Stimulated activated CD4-positive, alpha-beta T cell treated with anti-CD3 and anti-CD28 coated beads, Interleukin-12 subunit alpha, Interleukin-12 subunit beta, amount 100 ng/mL, for 48 hours (primary cell): Measurements from ENCODE around the gene FEM1A.
"Not testable (repeated sequence)": the region's sequence is repeated elsewhere in the genome, so short reads cannot be mapped to it uniquely, and the experiment has no call there.

Experiments used
- DNase-seq, 3 donors: peaks; one replicate each; pipeline ENCODE4 v3.0.0-alpha.2; 2020; ENCODE audit warnings: low read depth in 2 of 3, low spot score in 1 of 3

Gene FEM1A

GRCh38 chr19:4774136-4774535, 17.4 kb upstream of the FEM1A start:
- no peak for DNase-seq

DNA sequence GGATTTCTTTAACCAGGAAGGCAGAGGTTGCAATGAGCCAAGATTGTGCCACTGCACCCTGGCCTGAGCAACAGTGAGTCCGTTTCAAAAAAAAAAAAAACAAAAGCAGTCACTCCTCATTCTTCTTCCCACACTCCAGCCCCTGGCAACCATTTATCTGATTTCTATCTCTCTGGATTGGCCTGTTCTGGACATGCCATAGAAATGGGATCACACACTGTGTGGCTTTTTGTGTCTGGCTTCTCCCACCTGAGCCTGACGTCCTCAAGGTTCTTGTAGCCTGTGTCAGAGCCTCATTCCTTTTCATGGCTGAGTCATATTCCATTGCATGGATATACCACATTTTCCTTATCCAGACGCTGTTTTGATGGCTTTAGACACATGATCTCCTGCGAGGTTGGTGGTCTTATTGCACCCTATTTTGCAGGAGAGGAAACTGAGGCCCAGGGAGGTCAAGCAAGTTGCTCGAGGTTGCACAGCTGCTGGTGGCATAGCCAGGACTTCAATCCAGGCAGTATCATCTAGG, 15.8 kb upstream of the FEM1A start:
- no peak for DNase-seq

- DNase-seq, result no peak
These were observed 14.9 kb upstream of the FEM1A start for GRCh38 chr19:4776436-4777211.

DNA sequence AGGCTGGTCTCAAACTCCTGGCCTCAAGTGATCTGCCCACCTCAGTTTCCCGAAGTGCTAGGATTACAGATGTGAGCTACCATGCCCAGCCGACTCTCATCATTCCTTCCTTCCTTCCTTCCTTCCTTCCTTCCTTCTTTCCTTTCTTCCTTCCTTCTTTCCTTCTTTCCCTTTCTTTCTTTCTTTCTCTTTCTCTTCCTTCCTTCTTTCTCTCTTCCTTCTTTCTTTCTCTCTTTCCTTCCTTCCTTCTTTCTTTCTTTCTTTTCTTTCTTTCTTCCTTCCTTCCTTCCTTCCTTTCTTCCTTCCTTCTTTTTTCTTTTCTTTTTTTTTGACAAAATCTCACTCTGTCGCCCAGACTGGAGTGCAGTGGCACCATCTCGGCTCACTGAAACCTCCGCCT, 13.4 kb upstream of the FEM1A start:
- not testable (repeated sequence) for DNase-seq

- no peak for DNase-seq
These were observed 10.7 kb upstream of the FEM1A start for GRCh38 chr19:4780860-4781259.

GRCh38 chr19:4781801-4782200, 9.7 kb upstream of the FEM1A start:
- no peak for DNase-seq

- not testable (repeated sequence) for DNase-seq
These were observed 5.0 kb upstream of the FEM1A start for GRCh38 chr19:4786412-4787016.

GRCh38 chr19:4792019-4792865, 708 bp downstream of the FEM1A start:
- DNase-seq, result not testable (repeated sequence)

DNA sequence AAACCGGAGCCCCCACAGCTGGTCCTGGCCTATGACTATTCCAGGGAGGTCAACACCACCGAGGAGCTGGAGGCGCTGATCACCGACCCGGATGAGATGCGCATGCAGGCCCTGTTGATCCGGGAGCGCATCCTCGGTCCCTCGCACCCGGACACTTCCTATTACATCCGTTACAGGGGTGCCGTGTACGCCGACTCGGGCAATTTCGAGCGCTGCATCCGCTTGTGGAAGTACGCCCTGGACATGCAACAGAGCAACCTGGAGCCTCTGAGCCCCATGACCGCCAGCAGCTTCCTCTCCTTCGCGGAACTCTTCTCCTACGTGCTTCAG, 1.3 kb downstream of the FEM1A start:
- not testable (repeated sequence) for DNase-seq

DNA sequence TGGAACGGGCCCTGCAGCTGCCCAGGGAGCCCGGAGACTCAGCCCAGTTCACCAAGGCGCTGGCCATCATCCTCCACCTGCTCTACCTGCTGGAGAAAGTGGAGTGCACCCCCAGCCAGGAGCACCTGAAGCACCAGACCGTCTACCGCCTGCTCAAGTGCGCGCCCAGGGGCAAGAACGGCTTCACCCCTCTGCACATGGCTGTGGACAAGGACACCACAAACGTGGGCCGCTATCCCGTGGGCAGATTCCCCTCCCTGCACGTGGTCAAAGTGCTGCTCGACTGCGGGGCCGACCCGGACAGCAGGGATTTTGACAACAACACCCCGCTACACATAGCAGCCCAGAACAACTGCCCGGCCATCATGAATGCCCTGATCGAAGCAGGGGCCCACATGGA, 1.7 kb downstream of the FEM1A start:
- not testable (repeated sequence) for DNase-seq

DNA sequence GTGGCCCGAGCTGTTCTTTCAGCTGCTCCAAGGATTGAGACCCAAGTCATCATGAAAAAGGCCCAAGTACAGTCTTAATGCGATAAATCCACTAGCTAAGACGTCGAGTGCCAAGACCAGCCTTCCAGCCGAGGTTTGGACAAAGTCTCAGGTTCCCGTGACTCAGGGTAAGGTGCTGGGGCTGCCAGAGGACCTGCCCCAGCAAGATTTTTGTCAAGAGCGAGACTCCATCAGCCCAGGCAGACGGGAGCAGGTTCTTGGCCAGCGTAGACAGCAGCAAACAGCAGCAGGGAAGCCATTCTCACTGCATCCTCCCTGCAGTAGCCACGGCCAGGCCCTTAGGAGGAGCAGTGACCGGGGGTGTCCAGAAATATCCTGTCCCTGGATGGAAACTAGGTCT, 3.4 kb downstream of the FEM1A start:
- DNase-seq, result no peak

DNA sequence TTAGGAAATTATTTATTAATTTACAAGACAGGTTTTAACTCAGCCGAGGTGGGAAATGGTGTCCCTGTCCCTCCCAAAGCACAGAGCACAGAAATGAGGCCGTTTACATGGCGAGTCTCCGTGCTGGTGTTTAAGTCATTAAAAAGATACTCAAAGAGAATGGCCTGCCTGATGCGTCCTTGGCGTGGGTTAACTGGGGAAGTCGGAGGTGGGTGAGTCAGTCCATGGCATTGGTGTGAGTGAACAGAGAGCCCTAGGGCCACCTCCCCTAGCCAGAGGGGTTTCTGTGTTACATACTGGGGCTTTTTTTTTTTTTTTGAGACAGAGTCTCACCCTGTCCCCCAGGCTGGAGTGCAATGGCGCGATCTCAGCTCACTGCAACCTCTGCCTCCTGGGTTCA, 3.9 kb downstream of the FEM1A start:
- DNase-seq, result no peak

DNA sequence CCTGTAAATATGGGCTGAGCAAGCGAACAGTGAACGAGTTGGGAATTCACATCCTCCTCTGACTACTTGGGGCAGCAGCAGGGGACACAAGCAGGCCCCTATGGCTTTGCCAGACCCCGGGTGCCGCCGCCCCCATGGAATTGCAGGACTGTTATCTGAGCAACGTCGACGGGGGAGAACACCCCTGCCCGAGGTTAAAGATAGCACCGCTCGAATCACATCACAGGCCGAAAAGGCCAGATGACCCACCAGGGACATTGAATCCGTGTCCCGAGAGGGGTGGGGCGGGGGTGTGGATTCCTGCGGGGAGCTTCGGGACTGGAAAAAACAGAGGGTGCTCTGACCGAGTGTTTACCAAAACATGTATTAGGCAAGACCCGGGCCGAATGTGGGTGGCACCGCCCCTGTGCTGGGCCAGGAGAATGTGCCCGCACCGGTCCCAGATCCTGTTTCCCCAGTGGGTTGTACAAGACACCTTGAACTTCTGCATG, 9.1 kb downstream of the FEM1A start:
- DNase-seq, result no peak

DNA sequence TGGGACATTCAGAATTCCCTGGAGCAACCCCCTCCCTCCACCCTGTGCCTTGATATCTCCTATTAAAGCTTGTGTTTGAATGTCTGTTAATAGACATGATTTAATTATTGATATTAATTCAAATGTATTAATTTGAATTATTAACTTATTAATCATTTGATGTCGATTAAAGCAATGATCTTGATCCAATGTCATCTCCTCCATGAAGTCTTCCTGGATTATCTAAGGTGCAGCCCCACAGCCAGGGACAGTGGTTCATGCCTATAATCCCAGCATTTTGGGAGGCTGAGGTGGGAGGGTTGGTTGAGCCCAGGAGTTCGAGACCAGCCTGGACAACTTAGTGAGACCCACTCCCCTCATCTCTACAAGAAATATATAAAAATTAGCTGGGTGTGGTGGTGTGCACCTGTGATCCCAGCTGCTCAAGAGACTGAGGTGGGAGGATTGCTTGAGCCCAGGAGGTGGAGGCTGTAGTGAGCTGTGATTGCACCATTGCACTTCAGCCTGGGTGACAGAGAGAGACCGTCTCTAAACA, 9.6 kb downstream of the FEM1A start:
- no peak for DNase-seq

GRCh38 chr19:4802711-4803110, 11.2 kb downstream of the FEM1A start:
- no peak for DNase-seq

DNA sequence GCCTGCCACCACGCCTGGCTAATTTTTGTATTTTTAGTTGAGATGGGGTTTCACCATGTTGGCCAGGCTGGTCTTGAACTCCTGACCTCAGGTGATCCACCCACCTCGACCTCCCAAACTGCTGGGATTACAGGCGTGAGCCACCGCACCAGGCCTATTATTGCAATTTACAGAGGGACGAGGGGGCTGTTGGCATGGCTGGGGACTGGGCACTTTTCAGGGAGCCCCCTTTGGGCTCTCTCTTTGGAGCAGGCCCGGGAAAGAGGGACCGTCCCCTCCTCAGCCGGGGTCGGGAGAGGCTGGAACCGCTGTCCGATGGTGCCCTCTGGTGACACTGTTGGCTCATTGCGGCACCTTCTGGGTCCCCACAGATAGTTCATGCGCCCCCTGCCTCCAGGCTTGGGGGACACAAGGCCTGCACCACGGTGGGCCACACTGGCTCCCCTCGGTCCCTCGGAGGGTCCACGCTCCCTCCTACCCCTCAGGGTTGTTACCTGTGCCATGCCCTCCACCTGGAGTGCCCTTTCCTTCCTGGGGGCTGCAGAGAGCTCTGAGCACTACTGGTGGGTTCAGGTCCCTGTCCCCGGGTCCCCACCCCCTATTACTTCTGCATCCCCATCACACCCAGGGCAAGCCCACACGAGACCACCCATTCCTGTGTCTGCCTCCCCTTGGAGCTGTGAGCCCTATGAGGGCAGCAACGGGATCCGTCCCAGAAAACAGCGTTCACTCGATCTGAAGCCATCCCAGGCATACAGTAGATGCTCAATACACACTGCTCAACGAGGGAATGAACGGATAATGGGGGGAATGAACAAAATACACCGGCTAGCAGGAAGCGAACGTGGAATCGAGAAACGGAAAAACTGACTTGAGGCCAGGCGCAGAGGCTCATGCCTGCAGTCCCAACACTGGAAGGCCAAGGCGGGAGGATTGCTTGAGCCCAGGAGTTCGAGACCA, 12.5 kb downstream of the FEM1A start:
- peak; percentile 33 to 62 (median 40) for DNase-seq

DNA sequence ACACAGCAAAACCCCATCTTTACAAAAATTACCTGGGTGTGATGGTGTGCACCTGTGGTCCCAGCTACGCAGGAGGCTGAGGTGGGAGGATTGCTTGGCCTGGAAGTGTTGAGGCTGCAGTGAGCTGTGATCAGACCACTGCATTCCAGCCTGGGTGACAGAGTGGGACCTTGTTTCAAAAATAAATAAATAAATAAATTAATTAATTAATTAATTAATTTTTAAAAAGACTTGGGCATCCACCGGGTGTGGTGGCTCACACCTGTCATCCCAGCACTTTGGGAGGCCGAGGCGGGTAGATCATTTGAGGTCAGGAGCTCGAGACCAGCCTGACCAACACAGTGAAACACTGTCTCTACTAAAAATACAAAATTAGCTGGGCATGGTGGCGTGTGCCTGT, 13.6 kb downstream of the FEM1A start:
- DNase-seq, result not testable (repeated sequence)

- no peak for DNase-seq
These were observed 14.8 kb downstream of the FEM1A start for GRCh38 chr19:4806384-4806783.

- no peak for DNase-seq
These were observed 15.7 kb downstream of the FEM1A start for GRCh38 chr19:4807188-4807587.
